BLaER1 treated with 17β-estradiol and CSF1 and Interleukin-3, amounts not matched to agents 10 nM and 100 nM (cell line): ENCODE data around the gene YEATS2.

Experiments used
- H3K27ac ChIP-seq, 11 experiments: shearing (Covaris generic); formaldehyde crosslinking; 2 replicates each; pipeline ENCODE4 v1.8.1; 2022
- H3K27me3 ChIP-seq, 11 experiments: shearing (Covaris generic); formaldehyde crosslinking; 2 replicates each; pipeline ENCODE4 v1.8.1; 2022
- H3K36me3 ChIP-seq, 11 experiments: shearing (Covaris generic); formaldehyde crosslinking; 2 replicates each; pipeline ENCODE4 v1.8.1; 2022
- H3K4me1 ChIP-seq, 10 experiments: shearing (Covaris generic); formaldehyde crosslinking; 2 replicates each; pipeline ENCODE4 v1.8.1; 2022
- H3K4me2 ChIP-seq, 11 experiments: shearing (Covaris generic); formaldehyde crosslinking; 2 replicates each; pipeline ENCODE4 v1.8.1; 2022
- H3K4me3 ChIP-seq, 10 experiments: shearing (Covaris generic); formaldehyde crosslinking; 2 replicates each; pipeline ENCODE4 v1.8.1; 2022
- H3K9ac ChIP-seq, 11 experiments: shearing (Covaris generic); formaldehyde crosslinking; 2 replicates each; pipeline ENCODE4 v1.8.1; 2022
- H3K9me3 ChIP-seq, 11 experiments: shearing (Covaris generic); formaldehyde crosslinking; replicated peaks in 1 of 11; 2 replicates each; pipeline ENCODE4 v1.8.1; 2022
- H4K20me1 ChIP-seq, 11 experiments: shearing (Covaris generic); formaldehyde crosslinking; 2 replicates each; pipeline ENCODE4 v1.8.1; 2022
- Cebpa-rat ChIP-seq, 11 experiments: shearing (Covaris generic); IDR thresholded peaks; 2 replicates each; pipeline ENCODE4 v1.8.1; 2022

The YEATS2 gene

GRCh38 chr3:183697610-183698317 lies at the start of gene YEATS2:
Gene YEATS2 (plus strand): TSS chr3:183697797. CDS start chr3:183715163, 17,366 bp downstream.
- TF ChIP-seq Cebpa-rat (IDR thresholded peaks at IDR 0.05), result no peak

DNA sequence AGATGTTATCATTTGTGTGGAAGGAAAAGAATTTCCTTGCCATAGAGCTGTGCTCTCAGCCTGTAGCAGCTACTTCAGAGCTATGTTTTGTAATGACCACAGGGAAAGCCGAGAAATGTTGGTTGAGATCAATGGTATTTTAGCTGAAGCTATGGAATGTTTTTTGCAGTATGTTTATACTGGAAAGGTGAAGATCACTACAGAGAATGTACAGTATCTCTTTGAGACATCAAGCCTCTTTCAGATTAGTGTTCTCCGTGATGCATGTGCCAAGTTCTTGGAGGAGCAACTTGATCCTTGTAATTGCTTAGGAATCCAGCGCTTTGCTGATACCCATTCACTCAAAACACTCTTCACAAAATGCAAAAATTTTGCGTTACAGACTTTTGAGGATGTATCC lies 47.0 kb upstream of the YEATS2 start:
- H3K4me3 ChIP-seq, result peak overlapping the region in 1 of 10 experiments; percentile 5; a peak in 1 of 20 replicates
- no peak overlapping the region for H3K4me2 ChIP-seq
- no peaks in the 10 kb centered on the region for H3K4me1 ChIP-seq
- TF ChIP-seq Cebpa-rat (IDR thresholded peaks at IDR 0.05), result no peak
- H3K36me3 ChIP-seq, result peaks cover 94 to 100% (median 98%) of the 10 kb centered on the region in 11 experiments
- H3K9ac ChIP-seq, result no peak overlapping the region
- H3K27ac ChIP-seq, result no peak overlapping the region
- no peaks in the 10 kb centered on the region for H3K27me3 ChIP-seq
- peaks cover 0 to 23% (median 0%) of the 10 kb centered on the region in 11 experiments; a peak in 2 of 22 replicates for H4K20me1 ChIP-seq
- H3K9me3 ChIP-seq, result peaks cover 92 to 100% (median 97%) of the 10 kb centered on the region in 11 experiments

More at GRCh38 chr3:183697610-183698317, at the start of gene YEATS2:
- Histone ChIP-seq H4K20me1 (peaks cover 24 to 44% (median 38%) of the 10 kb centered on the region in 11 experiments; a peak in 20 of 22 replicates), H3K4me1 (peaks cover 37 to 44% (median 41%) of the 10 kb centered on the region in 10 experiments), H3K36me3 (peaks cover 14 to 19% (median 17%) of the 10 kb centered on the region in 11 experiments), H3K27ac (peak within 1 kb of the TSS; percentile 91 to 99 (median 98)), H3K27me3 (no peaks in the 10 kb centered on the region), H3K9ac (peak within 1 kb of the TSS; percentile 96 to 100 (median 99)), H3K4me2 (peak within 1 kb of the TSS; percentile 86 to 99 (median 93)), H3K9me3 (no peaks in the 10 kb centered on the region), H3K4me3 (peak within 1 kb of the TSS; percentile 87 to 100 (median 98))

GRCh38 chr3:183653209-183654064 lies 44.2 kb upstream of the YEATS2 start:
- Histone ChIP-seq H3K9ac (no peak overlapping the region), H3K4me2 (no peak overlapping the region), H3K36me3 (peaks cover 91 to 100% (median 97%) of the 10 kb centered on the region in 11 experiments), H3K9me3 (peaks cover 90 to 98% (median 95%) of the 10 kb centered on the region in 11 experiments), H3K27me3 (no peaks in the 10 kb centered on the region), H3K4me3 (peak overlapping the region in 7 of 10 experiments; percentile 4 to 40 (median 8); a peak in 6 of 20 replicates), H3K4me1 (no peaks in the 10 kb centered on the region; a peak in 1 of 20 replicates), H3K27ac (no peak overlapping the region), H4K20me1 (peaks cover 0 to 29% (median 0%) of the 10 kb centered on the region in 11 experiments; a peak in 6 of 22 replicates)
- no peak for TF ChIP-seq Cebpa-rat (IDR thresholded peaks at IDR 0.05)

DNA sequence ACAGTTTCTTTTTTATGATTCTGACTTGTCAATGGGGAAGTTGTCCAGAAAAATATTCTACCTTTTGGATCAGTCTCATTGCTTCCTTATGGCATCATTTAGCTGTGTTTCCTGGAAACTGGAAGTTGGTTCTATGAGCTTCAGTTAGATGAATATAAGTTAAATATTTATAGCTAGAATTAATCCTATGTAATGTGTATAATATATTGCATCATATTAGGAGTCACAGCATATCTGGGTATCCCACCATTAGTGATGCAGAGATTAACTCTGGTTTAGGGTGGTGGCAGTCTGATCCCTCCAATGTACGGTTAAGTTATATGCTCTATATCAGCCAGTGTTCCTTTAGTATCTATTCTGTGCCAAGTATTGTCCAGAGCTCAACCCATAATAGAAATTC lies 42.9 kb upstream of the YEATS2 start:
- TF ChIP-seq Cebpa-rat (IDR thresholded peaks at IDR 0.05), result peak in 1 of 11 experiments; percentile 54; a peak in 1 of 22 replicates
- Histone ChIP-seq H3K27me3 (no peaks in the 10 kb centered on the region), H3K36me3 (peaks cover 90 to 100% (median 97%) of the 10 kb centered on the region in 11 experiments), H3K4me1 (no peaks in the 10 kb centered on the region; a peak in 1 of 20 replicates), H3K9me3 (peaks cover 80 to 97% (median 95%) of the 10 kb centered on the region in 11 experiments), H3K4me2 (no peak overlapping the region), H3K4me3 (peak overlapping the region in 4 of 10 experiments; percentile 10 to 31 (median 18); a peak in 3 of 20 replicates), H3K27ac (no peak overlapping the region), H4K20me1 (peaks cover 0 to 38% (median 0%) of the 10 kb centered on the region in 11 experiments; a peak in 8 of 22 replicates), H3K9ac (no peak overlapping the region)

DNA sequence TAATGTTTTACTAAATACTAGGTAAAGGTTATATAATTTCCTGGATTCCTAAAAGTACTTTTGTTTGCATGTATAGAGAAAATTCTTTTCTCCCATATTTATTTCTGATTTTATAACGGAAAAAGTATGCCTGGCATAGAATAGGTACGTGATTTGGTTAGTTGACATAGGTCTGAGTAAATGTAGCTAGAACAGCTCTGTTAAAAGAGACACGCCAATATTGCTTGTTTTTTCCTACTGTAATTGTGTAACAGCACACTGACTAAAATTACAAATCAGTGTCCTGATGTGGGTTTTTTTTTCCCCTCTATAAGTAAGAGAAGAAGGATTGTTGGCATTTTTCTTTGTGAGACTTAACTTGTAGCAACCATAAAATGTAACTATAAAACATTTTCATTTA lies 35.5 kb upstream of the YEATS2 start:
- Histone ChIP-seq H3K27me3 (no peaks in the 10 kb centered on the region), H3K27ac (no peak overlapping the region), H3K4me3 (no peak overlapping the region), H3K9ac (no peak overlapping the region), H3K9me3 (peaks cover 11 to 46% (median 35%) of the 10 kb centered on the region in 11 experiments; a peak in 21 of 22 replicates), H3K4me2 (no peak overlapping the region), H3K4me1 (no peaks in the 10 kb centered on the region; a peak in 1 of 20 replicates), H4K20me1 (peaks cover 0 to 77% (median 0%) of the 10 kb centered on the region in 11 experiments; a peak in 9 of 22 replicates), H3K36me3 (peaks cover 64 to 96% (median 86%) of the 10 kb centered on the region in 11 experiments)
- TF ChIP-seq Cebpa-rat (IDR thresholded peaks at IDR 0.05), result no peak

GRCh38 chr3:183664913-183665381 lies 32.6 kb upstream of the YEATS2 start:
- H3K4me1 ChIP-seq, result no peaks in the 10 kb centered on the region
- H3K4me2 ChIP-seq, result no peak overlapping the region
- H3K36me3 ChIP-seq, result peaks cover 52 to 96% (median 86%) of the 10 kb centered on the region in 11 experiments
- no peak for TF ChIP-seq Cebpa-rat (IDR thresholded peaks at IDR 0.05)
- no peak overlapping the region for H3K4me3 ChIP-seq
- peaks cover 0 to 24% (median 12%) of the 10 kb centered on the region in 11 experiments; a peak in 14 of 22 replicates for H3K9me3 ChIP-seq
- peaks cover 0 to 69% (median 0%) of the 10 kb centered on the region in 11 experiments; a peak in 8 of 22 replicates for H4K20me1 ChIP-seq
- H3K27me3 ChIP-seq, result no peaks in the 10 kb centered on the region
- H3K27ac ChIP-seq, result no peak overlapping the region
- no peak overlapping the region for H3K9ac ChIP-seq

DNA sequence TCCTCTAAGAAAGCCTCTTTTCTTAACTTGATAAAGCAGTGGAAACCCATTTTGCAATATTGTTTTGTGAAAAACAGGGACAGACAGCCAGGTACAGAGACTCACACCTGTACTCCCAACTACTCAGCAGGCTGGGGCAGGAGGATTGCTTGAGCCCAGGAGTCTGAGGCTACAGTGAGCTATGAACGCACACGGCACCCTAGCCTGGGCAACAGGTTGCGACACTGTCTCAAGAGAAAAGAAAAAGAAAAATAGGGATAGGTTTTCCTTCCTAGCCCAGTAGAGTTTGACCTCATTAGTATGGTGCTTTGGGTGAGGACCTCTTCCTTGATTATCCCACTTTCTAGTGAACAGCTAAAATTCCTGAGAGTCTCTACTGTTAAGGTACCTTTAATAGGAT lies 17.5 kb upstream of the YEATS2 start:
- TF ChIP-seq Cebpa-rat (IDR thresholded peaks at IDR 0.05), result 0 out of 22 replicates have a peak, but pooled peaks of 1 of the 11 experiments have one; percentile 16
- Histone ChIP-seq H3K9ac (no peak overlapping the region), H3K4me3 (no peak overlapping the region), H3K4me1 (peaks cover 0 to 5% (median 0%) of the 10 kb centered on the region in 10 experiments; a peak in 1 of 20 replicates), H3K36me3 (peaks cover 14 to 59% (median 48%) of the 10 kb centered on the region in 11 experiments; a peak in 20 of 22 replicates), H3K27ac (no peak overlapping the region), H4K20me1 (peaks cover 0 to 45% (median 0%) of the 10 kb centered on the region in 11 experiments; a peak in 2 of 22 replicates), H3K9me3 (no peaks in the 10 kb centered on the region), H3K27me3 (no peaks in the 10 kb centered on the region), H3K4me2 (no peak overlapping the region)

- H3K36me3 ChIP-seq, result peaks cover 0 to 5% (median 0%) of the 10 kb centered on the region in 11 experiments; a peak in 6 of 22 replicates
- H3K27ac ChIP-seq, result no peak overlapping the region
- no peak overlapping the region for H3K9ac ChIP-seq
- no peak overlapping the region for H3K4me2 ChIP-seq
- H3K27me3 ChIP-seq, result no peaks in the 10 kb centered on the region
- no peak overlapping the region for H3K4me3 ChIP-seq
- H3K4me1 ChIP-seq, result 0 out of 20 replicates have a peak, but pooled peaks cover 0 to 7% (median 0%) of the 10 kb centered on the region in 10 experiments
- no peak for TF ChIP-seq Cebpa-rat (IDR thresholded peaks at IDR 0.05)
- peaks cover 0 to 6% (median 0%) of the 10 kb centered on the region in 11 experiments; a peak in 1 of 22 replicates for H4K20me1 ChIP-seq
- H3K9me3 ChIP-seq, result peaks cover 0 to 7% (median 0%) of the 10 kb centered on the region in 11 experiments; a peak in 1 of 22 replicates
Observed at GRCh38 chr3:183687705-183688104, 9.9 kb upstream of the YEATS2 start.
